Measurements from ENCODE around the gene TRPV4. TPM values are rescaled to one million over a fixed set of nuclear protein-coding genes. Genes with fewer than 3 reads are reported as not detected.

TRPV4 gene
- total RNA-seq (under 1 TPM in 1 of 2 experiments, not detected in 1; 0.17 TPM), polyA plus RNA-seq (not detected)

GRCh38 chr12:109833307-109834189, at the start of gene TRPV4:
Gene TRPV4 (minus strand): TSS chr12:109833398. CDS start chr12:109814796, 18,602 bp downstream.
- Histone ChIP-seq H3K27ac (ENCODE audit: low read depth, low read length) (no peak within 1 kb of the TSS), H3K36me3 (ENCODE audit: insufficient read depth, low read length) (no peaks in the 10 kb centered on the region), H3K27me3 (ENCODE audit: insufficient read depth, low read length) (no peaks in the 10 kb centered on the region), H3K4me3 (ENCODE audit: low read length in 2 of 2) (no peak within 1 kb of the TSS), H3K4me1 (ENCODE audit: insufficient read depth, low read length) (no peaks in the 10 kb centered on the region), H3K9me3 (ENCODE audit: control insufficient read depth in 1 of 2, low read length in 2 of 2) (no peaks in the 10 kb centered on the region)
- Mint-ChIP-seq H3K4me3 (peak within 1 kb of the TSS in 6 of 8 donors; percentile 39 to 63 (median 53)), H3K4me1 (peaks cover 2 to 5% (median 4%) of the 10 kb centered on the region in 4 donors), H3K27ac (no peak within 1 kb of the TSS), H3K9me3 (peaks cover 0 to 2% (median 0%) of the 10 kb centered on the region in 8 donors), H3K36me3 (no peaks in the 10 kb centered on the region), H3K27me3 (peaks cover 4 to 20% of the 10 kb centered on the region in 2 donors)
- ChIA-PET CTCF (ENCODE audit: partially characterized antibody) (interaction anchor here (1.5 to 1.7 kb wide), 2 partner anchors 10 to 12 kb away, joined by 4 to 8 read pairs; no protein-coding TSS in a partner anchor), POLR2A (ENCODE audit: partially characterized antibody) (no interaction called here)
- intact Hi-C loops (cut with micrococcal nuclease): no loop called here
- DNase-seq: no peak

GRCh38 chr12:109881752-109882151, 48.6 kb upstream of the TRPV4 start:
- no peaks in the 10 kb centered on the region for H3K9me3 ChIP-seq (ENCODE audit: control insufficient read depth in 1 of 2, low read length in 2 of 2)
- ChIA-PET CTCF (ENCODE audit: partially characterized antibody) (interaction anchor here (0.9 to 6.2 kb wide), 5 partner anchors 11 to 77 kb away, joined by 3 to 29 read pairs (median 10); no protein-coding TSS in a partner anchor), POLR2A (ENCODE audit: partially characterized antibody) (interaction anchor here (2.9 kb wide), 1 partner anchor 19 kb away, joined by 16 read pairs; the partner anchor contains the start of gene TCHP)
- Mint-ChIP-seq H3K4me3 (peak overlapping the region in 6 of 8 donors; percentile 10 to 88 (median 50)), H3K36me3 (peaks cover 0 to 4% of the 10 kb centered on the region in 2 donors), H3K27ac (peak overlapping the region in 3 of 7 donors; percentile 93 to 98 (median 97)), H3K27me3 (peaks cover 0 to 2% of the 10 kb centered on the region in 2 donors), H3K4me1 (peaks cover 24 to 43% (median 34%) of the 10 kb centered on the region in 4 donors), H3K9me3 (peaks cover 0 to 2% (median 0%) of the 10 kb centered on the region in 8 donors)
- DNase-seq: no peak
- no peak overlapping the region for H3K27ac ChIP-seq (ENCODE audit: low read depth, low read length)
- intact Hi-C loops (cut with micrococcal nuclease): loop anchor here (2.0 to 5.0 kb wide), 4 partner anchors 19 to 449 kb away; partner anchors contain the start of genes ANKRD13A, ATP2A2, GIT2 and TCHP
- peaks cover 30% of the 10 kb centered on the region for H3K4me1 ChIP-seq (ENCODE audit: insufficient read depth, low read length)
- H3K36me3 ChIP-seq (ENCODE audit: insufficient read depth, low read length): no peaks in the 10 kb centered on the region
- no peaks in the 10 kb centered on the region for H3K27me3 ChIP-seq (ENCODE audit: insufficient read depth, low read length)
- no peak overlapping the region for H3K4me3 ChIP-seq (ENCODE audit: low read length in 2 of 2)

GRCh38 chr12:109880938-109881337, 47.7 kb upstream of the TRPV4 start:
- peak overlapping the region; percentile 67 for H3K27ac ChIP-seq (ENCODE audit: low read depth, low read length)
- CTCF ChIA-PET (ENCODE audit: partially characterized antibody): interaction anchor here (0.7 to 6.2 kb wide), 5 partner anchors 28 to 85 kb away, joined by 3 to 29 read pairs (median 10); no protein-coding TSS in a partner anchor
- Mint-ChIP-seq H3K4me3 (peak overlapping the region; percentile 84 to 98 (median 89)), H3K36me3 (peaks cover 0 to 4% of the 10 kb centered on the region in 2 donors), H3K9me3 (peaks cover 0 to 2% (median 0%) of the 10 kb centered on the region in 8 donors), H3K27ac (peak overlapping the region; percentile 78 to 98 (median 93)), H3K4me1 (peaks cover 25 to 50% (median 38%) of the 10 kb centered on the region in 4 donors), H3K27me3 (peaks cover 0 to 2% of the 10 kb centered on the region in 2 donors)
- peaks cover 35% of the 10 kb centered on the region for H3K4me1 ChIP-seq (ENCODE audit: insufficient read depth, low read length)
- no peak for DNase-seq
- H3K36me3 ChIP-seq (ENCODE audit: insufficient read depth, low read length): no peaks in the 10 kb centered on the region
- H3K27me3 ChIP-seq (ENCODE audit: insufficient read depth, low read length): no peaks in the 10 kb centered on the region
- POLR2A ChIA-PET (ENCODE audit: partially characterized antibody): interaction anchor here (0.8 to 2.9 kb wide), 3 partner anchors 8 to 76 kb away, joined by 3 to 16 read pairs (median 4); partner anchors contain the start of gene TCHP
- intact Hi-C loops (cut with micrococcal nuclease): loop anchor here (1.0 to 5.0 kb wide), 8 partner anchors 20 to 448 kb away; partner anchors contain the start of genes ANKRD13A, ATP2A2, FAM222A and GIT2
- peak overlapping the region; percentile 36 to 55 for H3K4me3 ChIP-seq (ENCODE audit: low read length in 2 of 2)
- no peaks in the 10 kb centered on the region for H3K9me3 ChIP-seq (ENCODE audit: control insufficient read depth in 1 of 2, low read length in 2 of 2)

- Histone ChIP-seq H3K27me3 (ENCODE audit: insufficient read depth, low read length) (no peaks in the 10 kb centered on the region), H3K4me1 (ENCODE audit: insufficient read depth, low read length) (peaks cover 42% of the 10 kb centered on the region), H3K9me3 (ENCODE audit: control insufficient read depth in 1 of 2, low read length in 2 of 2) (no peaks in the 10 kb centered on the region), H3K4me3 (ENCODE audit: low read length in 2 of 2) (peak within 1 kb of the TSS; percentile 82 to 97), H3K27ac (ENCODE audit: low read depth, low read length) (peak within 1 kb of the TSS; percentile 96), H3K36me3 (ENCODE audit: insufficient read depth, low read length) (no peaks in the 10 kb centered on the region)
- intact Hi-C loops (cut with micrococcal nuclease): loop anchor here (1.0 to 5.0 kb wide), 8 partner anchors 21 to 447 kb away; partner anchors contain the start of genes ANKRD13A, ATP2A2, FAM222A and GIT2
- DNase-seq: peak; percentile 83 to 95 (median 93)
- Mint-ChIP-seq H3K9me3 (peaks cover 0 to 2% (median 0%) of the 10 kb centered on the region in 8 donors), H3K36me3 (peaks cover 0 to 6% of the 10 kb centered on the region in 2 donors), H3K27ac (peak within 1 kb of the TSS; percentile 92 to 99 (median 98)), H3K27me3 (peaks cover 0 to 2% of the 10 kb centered on the region in 2 donors), H3K4me1 (peaks cover 30 to 56% (median 44%) of the 10 kb centered on the region in 4 donors), H3K4me3 (peak within 1 kb of the TSS; percentile 94 to 98 (median 96))
- ChIA-PET CTCF (ENCODE audit: partially characterized antibody) (interaction anchor here (0.7 to 6.2 kb wide), 6 partner anchors 27 to 84 kb away, joined by 3 to 29 read pairs (median 11); no protein-coding TSS in a partner anchor), POLR2A (ENCODE audit: partially characterized antibody) (interaction anchor here (0.6 to 2.9 kb wide), 5 partner anchors 7 to 75 kb away, joined by 3 to 16 read pairs (median 4); partner anchors contain the start of gene TCHP)
These were observed 47.1 kb upstream of the TRPV4 start, which contains the start of gene GLTP for GRCh38 chr12:109880043-109880931. Gene GLTP (minus strand): TSS chr12:109880541. CDS start chr12:109880374, 167 bp downstream.

- Histone ChIP-seq H3K9me3 (ENCODE audit: control insufficient read depth in 1 of 2, low read length in 2 of 2) (no peaks in the 10 kb centered on the region), H3K27ac (ENCODE audit: low read depth, low read length) (peak overlapping the region; percentile 96), H3K4me1 (ENCODE audit: insufficient read depth, low read length) (peaks cover 42% of the 10 kb centered on the region), H3K36me3 (ENCODE audit: insufficient read depth, low read length) (no peaks in the 10 kb centered on the region), H3K4me3 (ENCODE audit: low read length in 2 of 2) (peak overlapping the region; percentile 82 to 97), H3K27me3 (ENCODE audit: insufficient read depth, low read length) (no peaks in the 10 kb centered on the region)
- Mint-ChIP-seq H3K27ac (peak overlapping the region; percentile 91 to 99 (median 98)), H3K36me3 (peaks cover 0 to 6% of the 10 kb centered on the region in 2 donors), H3K27me3 (no peaks in the 10 kb centered on the region), H3K4me3 (peak overlapping the region; percentile 94 to 98 (median 96)), H3K4me1 (peaks cover 35 to 61% (median 48%) of the 10 kb centered on the region in 4 donors), H3K9me3 (peaks cover 0 to 2% (median 0%) of the 10 kb centered on the region in 8 donors)
- ChIA-PET POLR2A (ENCODE audit: partially characterized antibody) (interaction anchor here (0.6 to 2.0 kb wide), 2 partner anchors 8 to 9 kb away, joined by 3 to 9 read pairs; no protein-coding TSS in a partner anchor), CTCF (ENCODE audit: partially characterized antibody) (interaction anchor here (0.9 to 3.8 kb wide), 4 partner anchors 9 to 34 kb away, joined by 3 to 20 read pairs (median 8); no protein-coding TSS in a partner anchor)
- peak in 2 of 5 donors; percentile 6 to 19 for DNase-seq
- intact Hi-C loops (cut with micrococcal nuclease): loop anchor here (1.0 to 5.0 kb wide), 8 partner anchors 21 to 447 kb away; partner anchors contain the start of genes ANKRD13A, ATP2A2, FAM222A and GIT2
These were observed 46.3 kb upstream of the TRPV4 start for GRCh38 chr12:109879351-109880042.

All from CD4-positive, alpha-beta memory T cell (primary cell).